Lung (tissue), 12 donors: ENCODE measurements around the gene CDH13. TPM values are rescaled to one million over a fixed set of nuclear protein-coding genes. Genes with fewer than 3 reads are reported as not detected.

ENCODE experiments used
- ATAC-seq: fragments of 200-7000 bp; cut with Tn5 transposase; one replicate; pipeline ENCODE4 v1.9.1; 2020; ENCODE audit warnings: moderate number of reproducible peaks; ENCODE audit not compliant: insufficient read depth, low FRiP score
- DNase-seq, 3 donors: peaks; one replicate each; pipeline ENCODE4 v3.0.0-alpha.2; 2013 to 2017
- H3K27ac ChIP-seq, 2 donors: one replicate each; pipeline ENCODE4 v1.5.1; 2013; ENCODE audit warnings: mild to moderate bottlenecking in 2 of 2, moderate library complexity in 2 of 2, control low read depth in 1 of 2, inconsistent platforms in 1 of 2, low read depth in 1 of 2, low read length in 1 of 2
- H3K27me3 ChIP-seq, 3 donors: one replicate each; pipeline ENCODE4 v1.5.1; 2013; ENCODE audit warnings: low read length in 2 of 3; ENCODE audit not compliant: control insufficient read depth in 3 of 3, insufficient read depth in 3 of 3
- H3K36me3 ChIP-seq, 4 donors: one replicate each; pipeline ENCODE4 v1.5.1; 2013; ENCODE audit warnings: low read length in 4 of 4, mild to moderate bottlenecking in 1 of 4, moderate library complexity in 1 of 4; ENCODE audit not compliant: control insufficient read depth in 4 of 4, insufficient read depth in 4 of 4
- H3K4me1 ChIP-seq, 5 donors: one replicate each; pipeline ENCODE4 v1.5.1; 2013; ENCODE audit warnings: low read length in 5 of 5, mild to moderate bottlenecking in 2 of 5, moderate library complexity in 1 of 5; ENCODE audit not compliant: control insufficient read depth in 5 of 5, insufficient read depth in 5 of 5
- H3K4me3 ChIP-seq: one replicate; pipeline ENCODE4 v1.5.1; 2013; ENCODE audit warnings: mild to moderate bottlenecking, control low read depth, moderate library complexity
- H3K9ac ChIP-seq, 2 donors: one replicate each; pipeline ENCODE4 v1.5.1; 2013; ENCODE audit warnings: low read length in 2 of 2, control low read depth in 1 of 2; ENCODE audit not compliant: insufficient read depth in 1 of 2
- H3K9me3 ChIP-seq, 4 donors: one replicate each; pipeline ENCODE4 v1.5.1; 2013; ENCODE audit warnings: low read length in 3 of 4, mild to moderate bottlenecking in 1 of 4, moderate library complexity in 1 of 4; ENCODE audit not compliant: control insufficient read depth in 4 of 4, insufficient read depth in 3 of 4
- WGBS, 2 donors: extraction: QIAGEN DNeasy Blood & Tissue Kit; methylation state at CpG; one replicate each; pipeline ENCODE4 v1.1.7; 2013; 5-methylcytosine and 5-hydroxymethylcytosine counted together
- polyA plus RNA-seq, 2 donors: library from polyadenylated mRNA; stranded (reverse); fragments of 200-250 nt; gene quantifications; one replicate each; pipeline ENCODE4 v1.2.1, GENCODE V29; 2013
- total RNA-seq, 2 donors: library from RNA; depleted of rRNA in 1 of 2; stranded (reverse); fragments of >200 nt in 1 of 2; gene quantifications; one replicate each; pipeline ENCODE4 v1.2.1, GENCODE V29; 2014 to 2021
- TF ChIP-seq, protein P1 (sequence below): IDR thresholded peaks from 2 replicates; pipeline ENCODE4 v1.5.1; 2012; ENCODE audit warnings: mild to moderate bottlenecking; ENCODE audit errors: control extremely low read depth, extremely low read depth
- donor health status: control.
- donor health status: control.
- donor health status: Bipolar disorder and iron deficiency.
- donor health status: healthy.
- donor health status: DM: yes; HTN: yes; CAD: no.

CDH13 gene
- total and polyA plus RNA-seq, 4 donors = 2.1 to 12.3 (median 7.3) TPM

DNA sequence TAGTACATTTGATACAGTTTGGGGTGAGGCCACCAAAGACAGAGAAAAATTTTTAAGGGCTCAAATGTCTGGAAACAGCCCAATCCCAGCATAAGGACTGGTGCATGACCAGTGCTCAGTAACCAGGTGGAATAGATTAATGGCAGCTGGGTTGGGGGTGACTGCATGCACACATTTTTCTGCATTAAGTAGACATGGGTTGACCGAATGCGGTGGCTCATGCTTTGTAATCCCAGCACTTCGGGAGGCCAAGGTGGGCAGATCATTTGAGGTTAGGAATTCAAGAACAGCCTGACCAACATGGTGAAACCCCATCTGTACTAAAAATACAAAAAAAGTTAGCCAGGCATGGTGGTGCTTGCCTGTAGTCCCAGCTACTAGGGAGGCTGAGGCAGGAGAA lies 1060.0 kb downstream of the CDH13 start:
- TF ChIP-seq, protein P1, sequence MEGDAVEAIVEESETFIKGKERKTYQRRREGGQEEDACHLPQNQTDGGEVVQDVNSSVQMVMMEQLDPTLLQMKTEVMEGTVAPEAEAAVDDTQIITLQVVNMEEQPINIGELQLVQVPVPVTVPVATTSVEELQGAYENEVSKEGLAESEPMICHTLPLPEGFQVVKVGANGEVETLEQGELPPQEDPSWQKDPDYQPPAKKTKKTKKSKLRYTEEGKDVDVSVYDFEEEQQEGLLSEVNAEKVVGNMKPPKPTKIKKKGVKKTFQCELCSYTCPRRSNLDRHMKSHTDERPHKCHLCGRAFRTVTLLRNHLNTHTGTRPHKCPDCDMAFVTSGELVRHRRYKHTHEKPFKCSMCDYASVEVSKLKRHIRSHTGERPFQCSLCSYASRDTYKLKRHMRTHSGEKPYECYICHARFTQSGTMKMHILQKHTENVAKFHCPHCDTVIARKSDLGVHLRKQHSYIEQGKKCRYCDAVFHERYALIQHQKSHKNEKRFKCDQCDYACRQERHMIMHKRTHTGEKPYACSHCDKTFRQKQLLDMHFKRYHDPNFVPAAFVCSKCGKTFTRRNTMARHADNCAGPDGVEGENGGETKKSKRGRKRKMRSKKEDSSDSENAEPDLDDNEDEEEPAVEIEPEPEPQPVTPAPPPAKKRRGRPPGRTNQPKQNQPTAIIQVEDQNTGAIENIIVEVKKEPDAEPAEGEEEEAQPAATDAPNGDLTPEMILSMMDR = no peak
- Histone ChIP-seq H3K4me3 (no peak overlapping the region), H3K4me1 (peaks cover 0 to 3% (median 0%) of the 10 kb centered on the region in 5 donors), H3K36me3 (no peaks in the 10 kb centered on the region), H3K27me3 (peaks cover 0 to 5% (median 2%) of the 10 kb centered on the region in 3 donors), H3K9me3 (no peaks in the 10 kb centered on the region), H3K9ac (no peak overlapping the region), H3K27ac (no peak overlapping the region)
- no peak for DNase-seq
- 94 to 95% methylated on average over 3 of the region's 3 CpGs for WGBS, 2 donors
- no peak for ATAC-seq

DNA sequence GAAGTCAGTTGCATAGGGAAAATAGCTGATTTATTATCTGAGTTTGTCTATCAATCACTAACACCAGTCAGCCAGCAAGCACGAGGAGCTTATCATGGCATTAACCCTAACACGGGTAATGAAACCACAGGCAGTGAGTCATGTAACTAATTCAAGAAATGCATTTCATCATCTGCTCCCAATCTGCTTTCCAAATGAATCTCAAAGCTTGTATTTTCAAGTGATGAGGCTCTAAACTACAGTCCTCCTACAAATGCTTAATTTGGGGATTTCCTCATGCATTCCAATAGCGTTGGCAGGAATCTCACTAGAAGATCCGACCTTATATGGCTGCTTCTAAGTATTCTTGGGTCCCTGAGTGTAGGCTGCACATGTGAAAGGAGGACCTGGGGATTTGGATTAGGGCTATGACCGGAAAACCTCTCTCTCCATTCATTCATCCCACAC lies 1062.6 kb downstream of the CDH13 start:
- no peak overlapping the region for H3K4me3 ChIP-seq
- TF ChIP-seq, protein P1 = no peak
- no peaks in the 10 kb centered on the region for H3K9me3 ChIP-seq
- peaks cover 0 to 3% (median 0%) of the 10 kb centered on the region in 5 donors for H3K4me1 ChIP-seq
- H3K9ac ChIP-seq = no peak overlapping the region
- no peaks in the 10 kb centered on the region for H3K27me3 ChIP-seq
- ATAC-seq (peak; percentile 53), DNase-seq (no peak)
- H3K27ac ChIP-seq = no peak overlapping the region
- no peaks in the 10 kb centered on the region for H3K36me3 ChIP-seq
- WGBS, 2 donors = 35 to 48% methylated on average over 5 of the region's 5 CpGs

DNA sequence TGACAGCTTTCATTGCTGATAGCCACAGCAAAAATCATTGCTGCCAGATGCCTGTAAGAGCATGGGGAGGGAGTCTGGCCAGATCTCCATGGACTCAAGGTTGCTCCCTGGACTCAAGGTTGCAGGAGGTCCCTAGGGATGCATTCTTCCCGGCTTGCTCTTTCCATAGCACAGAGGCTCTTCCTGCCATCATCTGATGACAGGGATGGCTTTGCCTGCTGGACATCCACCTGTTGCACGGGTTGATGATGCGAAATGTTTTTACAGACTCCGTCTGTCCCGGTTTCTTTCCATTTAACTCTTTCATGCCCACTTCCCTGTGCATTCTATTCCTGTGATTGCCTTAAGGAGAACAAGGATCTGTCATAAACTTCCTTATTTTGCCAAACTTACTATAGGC lies 1065.5 kb downstream of the CDH13 start:
- DNase-seq (no peak), ATAC-seq (no peak)
- H3K27me3 ChIP-seq = no peaks in the 10 kb centered on the region
- TF ChIP-seq, protein P1 = no peak
- H3K4me1 ChIP-seq = peaks cover 0 to 3% (median 0%) of the 10 kb centered on the region in 5 donors
- H3K27ac ChIP-seq = no peak overlapping the region
- no peak overlapping the region for H3K4me3 ChIP-seq
- no peaks in the 10 kb centered on the region for H3K36me3 ChIP-seq
- H3K9ac ChIP-seq = no peak overlapping the region
- no peaks in the 10 kb centered on the region for H3K9me3 ChIP-seq
- WGBS, 2 donors = 39 to 48% methylated on average over 5 of the region's 5 CpGs

DNA sequence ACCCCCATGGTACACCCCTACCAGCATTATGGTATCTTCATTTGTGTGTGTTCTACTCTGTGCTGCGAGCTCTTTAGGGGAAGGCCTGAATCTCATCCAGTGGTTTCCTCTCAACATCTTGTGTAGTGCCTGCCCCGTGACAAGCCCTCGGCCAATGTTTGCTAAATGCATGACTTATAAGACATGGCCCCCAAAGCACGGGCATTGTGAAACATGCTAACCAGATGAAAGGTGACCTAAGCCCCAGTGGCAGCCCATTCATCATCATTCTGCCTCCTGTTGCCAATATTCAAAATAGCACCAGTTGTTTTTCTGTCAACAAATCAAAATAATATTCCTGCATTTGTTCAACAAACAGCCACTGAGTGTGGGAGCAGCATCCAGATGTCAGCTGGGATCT lies 1072.2 kb downstream of the CDH13 start:
- no peaks in the 10 kb centered on the region for H3K27me3 ChIP-seq
- DNase-seq (no peak), ATAC-seq (no peak)
- peaks cover 0 to 3% (median 0%) of the 10 kb centered on the region in 4 donors for H3K9me3 ChIP-seq
- TF ChIP-seq, protein P1 = no peak
- no peak overlapping the region for H3K4me3 ChIP-seq
- H3K4me1 ChIP-seq = no peaks in the 10 kb centered on the region
- no peak overlapping the region for H3K9ac ChIP-seq
- WGBS, 2 donors = 72 to 88% methylated on average over 4 of the region's 4 CpGs
- H3K36me3 ChIP-seq = no peaks in the 10 kb centered on the region
- H3K27ac ChIP-seq = no peak overlapping the region
